Diencephalon (tissue), 1 donor: ENCODE results near the gene MBTD1. TPM values are rescaled to one million over a fixed set of nuclear protein-coding genes. Genes with fewer than 3 reads are reported as not detected.

ENCODE experiments used
- total RNA-seq: library from RNA; depleted of rRNA; stranded (reverse); fragments of >200 nt; gene quantifications from one replicate; pipeline ENCODE4 v1.2.3, GENCODE V29; 2014

MBTD1 gene
- total RNA-seq, result 39.4 TPM

GRCh38 chr17:51259564-51260236 is at the start of gene MBTD1:
TSS of gene MBTD1 (minus strand) at chr17:51260049. CDS start at chr17:51225161, 34,888 bp downstream.

DNA sequence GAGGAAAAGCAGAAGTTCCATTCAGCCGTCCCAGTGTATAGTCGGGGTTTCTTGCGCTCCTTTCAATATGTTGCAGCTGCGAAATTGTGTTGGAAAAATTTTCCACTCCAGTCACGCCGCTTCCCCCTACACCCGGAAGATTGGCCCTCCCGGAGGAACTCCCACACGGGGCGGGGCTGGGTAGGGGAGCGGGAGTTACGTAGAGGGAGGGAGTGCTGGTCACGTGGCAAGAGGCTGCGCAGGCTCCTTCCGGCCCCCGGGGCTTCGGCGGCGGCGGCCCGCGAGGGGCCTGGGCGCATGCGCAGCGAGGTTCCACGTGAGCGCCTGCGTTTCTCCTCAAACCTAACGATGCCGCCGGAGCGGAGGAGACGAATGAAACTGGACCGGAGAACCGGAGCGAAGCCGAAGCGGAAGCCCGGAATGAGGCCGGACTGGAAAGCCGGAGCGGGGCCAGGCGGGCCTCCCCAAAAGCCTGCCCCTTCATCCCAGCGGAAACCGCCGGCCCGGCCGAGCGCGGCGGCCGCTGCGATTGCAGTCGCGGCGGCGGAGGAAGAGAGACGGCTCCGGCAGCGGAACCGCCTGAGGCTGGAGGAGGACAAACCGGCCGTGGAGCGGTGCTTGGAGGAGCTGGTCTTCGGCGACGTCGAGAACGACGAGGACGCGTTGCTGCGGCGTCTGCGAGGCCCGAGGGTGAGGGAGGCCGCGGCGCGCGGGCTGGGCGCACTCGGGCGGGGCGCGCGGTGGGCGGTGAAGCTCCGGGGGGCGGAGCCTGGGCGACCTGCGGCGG is 581 bp upstream of the MBTD1 start, which contains the start of gene UTP18:
TSS of gene UTP18 (plus strand) at position 310 of the 787 bp plus-strand sequence. CDS start at position 349, 39 bp downstream.

DNA sequence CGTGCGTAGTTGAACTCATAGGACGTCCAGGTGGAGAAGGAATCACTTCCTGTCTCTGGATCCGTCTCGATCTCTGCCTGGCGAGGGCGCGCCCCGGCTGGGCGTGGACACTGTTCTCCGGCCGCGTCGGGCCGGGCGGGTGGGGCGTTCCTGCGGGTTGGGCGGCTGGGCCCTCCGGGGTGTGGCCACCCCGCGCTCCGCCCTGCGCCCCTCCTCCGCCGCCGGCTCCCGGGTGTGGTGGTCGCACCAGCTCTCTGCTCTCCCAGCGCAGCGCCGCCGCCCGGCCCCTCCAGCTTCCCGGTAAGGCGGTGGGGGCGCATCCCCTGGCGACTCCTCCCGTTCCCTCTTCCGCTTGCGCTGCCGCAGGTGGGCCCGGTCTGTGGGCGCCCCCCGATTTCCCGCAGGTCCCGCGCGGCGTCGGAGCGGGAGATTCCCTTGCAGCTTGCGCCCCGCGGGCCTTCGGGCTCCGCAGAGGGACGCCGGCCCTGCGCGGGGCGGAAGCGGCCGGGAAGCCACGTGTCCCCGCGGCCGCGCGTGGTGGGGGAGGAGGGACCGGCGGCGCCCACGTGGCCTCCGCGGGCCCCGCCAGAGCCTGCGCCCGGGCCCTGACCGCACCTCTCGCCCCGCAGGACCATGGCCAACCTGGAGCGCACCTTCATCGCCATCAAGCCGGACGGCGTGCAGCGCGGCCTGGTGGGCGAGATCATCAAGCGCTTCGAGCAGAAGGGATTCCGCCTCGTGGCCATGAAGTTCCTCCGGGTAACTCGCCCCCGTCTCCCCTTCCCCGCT is 93.5 kb downstream of the MBTD1 start, which contains the start of gene NME2:
TSS of gene NME2 (plus strand) at position 214 of the 789 bp plus-strand sequence. CDS start at position 634, 420 bp downstream.

DNA sequence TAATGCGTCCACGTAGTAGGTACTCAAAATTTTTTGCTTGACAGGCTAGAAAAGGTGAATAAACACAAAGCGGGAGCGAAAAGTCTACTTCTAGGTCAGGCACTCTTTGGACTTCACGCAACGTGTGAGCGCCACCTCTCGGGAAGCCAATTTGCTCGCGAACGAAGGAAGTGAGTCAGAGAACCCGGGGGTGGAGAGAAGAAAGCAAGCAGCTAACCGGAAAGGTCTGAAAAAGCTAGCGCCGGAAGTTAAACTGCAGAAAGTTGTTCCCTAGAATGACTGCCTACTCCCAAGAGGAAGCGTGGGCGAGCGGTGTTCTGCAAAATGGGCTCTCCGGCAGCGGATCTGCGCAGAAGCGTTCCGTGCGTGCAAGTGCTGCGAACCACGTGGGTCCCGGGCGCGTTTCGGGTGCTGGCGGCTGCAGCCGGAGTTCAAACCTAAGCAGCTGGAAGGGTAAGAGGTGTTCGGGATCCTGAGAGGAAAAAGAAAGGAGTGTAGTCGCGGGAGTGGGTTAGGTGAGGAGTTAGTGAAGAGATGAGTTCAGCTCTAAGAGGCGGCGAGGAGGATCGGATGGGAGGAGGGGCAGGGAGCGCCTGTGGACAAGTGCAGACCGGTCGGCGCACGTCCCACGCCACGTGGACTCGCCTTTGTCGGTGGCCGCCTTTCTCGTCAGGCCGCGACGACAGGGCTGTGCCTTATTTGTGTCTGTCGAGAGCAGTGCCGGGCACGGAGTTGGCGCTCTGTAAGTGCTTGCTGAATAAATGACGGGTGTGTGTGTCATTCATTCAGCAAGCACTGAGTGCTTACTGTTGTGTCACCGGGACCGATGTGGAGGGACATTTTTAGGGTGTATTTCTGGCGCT is 106.4 kb downstream of the MBTD1 start, which contains the start of gene NME1:
TSS of gene NME1 (plus strand) at position 350 of the 863 bp plus-strand sequence. CDS start 2,096 bp downstream, outside the sequence.

Other genes starting within 250 kb of the MBTD1 start
- 312 TPM for gene SPAG9, start 139.2 kb downstream of the MBTD1 start, total RNA-seq
- 52.6 TPM for gene NME1, start 106.5 kb downstream of the MBTD1 start, total RNA-seq
- gene NME2, start 93.6 kb downstream of the MBTD1 start, total RNA-seq, result 247 TPM
- 45.2 TPM for gene UTP18, start 497 bp upstream of the MBTD1 start, total RNA-seq